AG04449 (cell line): ENCODE results near the gene P3H2.

Source experiments
- CTCF ChIA-PET: fragments of 350-600 bp; formaldehyde crosslinking; extraction: SDS; loops from one replicate; lab custom pipeline; 2021; ENCODE audit warnings: antibody characterized with exemption; lab: Yijun Ruan, JAX
- POLR2A ChIA-PET: fragments of 400-600, 350-600 bp; formaldehyde crosslinking; extraction: SDS; loops from one replicate; lab custom pipeline; 2020; ENCODE audit warnings: antibody characterized with exemption, inconsistent platforms; lab: Yijun Ruan, JAX
- DNase-seq: peaks from one replicate; pipeline ENCODE4 v3.0.0-alpha.2; 2010; ENCODE audit warnings: low read depth, low spot score
- H3K4me3 ChIP-seq: 2 replicates; pipeline ENCODE4 v1.5.1; 2011; ENCODE audit warnings: low read depth, mild to moderate bottlenecking, control low read depth, low read length
- CTCF ChIP-seq: IDR thresholded peaks from one replicate; pipeline ENCODE4 v1.5.1; 2011; ENCODE audit warnings: mild to moderate bottlenecking, moderate library complexity, low read length, control low read depth, inconsistent platforms; ENCODE audit not compliant: insufficient read depth; ENCODE audit errors: missing control alignments

The P3H2 gene

DNA sequence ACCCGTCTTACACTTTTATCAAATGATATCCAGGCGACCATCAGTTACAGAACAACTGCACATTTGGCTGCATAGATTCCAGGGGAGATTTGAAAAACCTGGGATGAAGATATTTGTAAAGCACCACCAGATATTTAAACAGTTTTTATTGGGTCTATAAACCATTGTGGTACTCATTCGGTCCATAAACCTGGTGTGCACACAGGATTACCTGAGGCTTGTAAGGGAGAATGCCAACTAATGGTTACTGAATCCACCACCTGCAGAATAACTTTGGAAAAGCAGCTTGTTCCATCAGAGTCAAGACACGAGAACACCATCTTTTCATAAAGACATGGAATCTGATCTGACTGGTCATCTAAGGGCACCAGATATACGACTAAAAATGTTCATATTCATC lies 80.6 kb downstream of the P3H2 start:
- CTCF ChIA-PET = interaction anchor here (1.2 to 1.4 kb wide), 2 partner anchors 22 to 282 kb away, joined by 3 to 5 read pairs; partner anchors contain the start of gene CLDN1
- no peak for TF ChIP-seq CTCF
- DNase-seq = no peak
- POLR2A ChIA-PET = no interaction called here
- H3K4me3 ChIP-seq = no peak overlapping the region

DNA sequence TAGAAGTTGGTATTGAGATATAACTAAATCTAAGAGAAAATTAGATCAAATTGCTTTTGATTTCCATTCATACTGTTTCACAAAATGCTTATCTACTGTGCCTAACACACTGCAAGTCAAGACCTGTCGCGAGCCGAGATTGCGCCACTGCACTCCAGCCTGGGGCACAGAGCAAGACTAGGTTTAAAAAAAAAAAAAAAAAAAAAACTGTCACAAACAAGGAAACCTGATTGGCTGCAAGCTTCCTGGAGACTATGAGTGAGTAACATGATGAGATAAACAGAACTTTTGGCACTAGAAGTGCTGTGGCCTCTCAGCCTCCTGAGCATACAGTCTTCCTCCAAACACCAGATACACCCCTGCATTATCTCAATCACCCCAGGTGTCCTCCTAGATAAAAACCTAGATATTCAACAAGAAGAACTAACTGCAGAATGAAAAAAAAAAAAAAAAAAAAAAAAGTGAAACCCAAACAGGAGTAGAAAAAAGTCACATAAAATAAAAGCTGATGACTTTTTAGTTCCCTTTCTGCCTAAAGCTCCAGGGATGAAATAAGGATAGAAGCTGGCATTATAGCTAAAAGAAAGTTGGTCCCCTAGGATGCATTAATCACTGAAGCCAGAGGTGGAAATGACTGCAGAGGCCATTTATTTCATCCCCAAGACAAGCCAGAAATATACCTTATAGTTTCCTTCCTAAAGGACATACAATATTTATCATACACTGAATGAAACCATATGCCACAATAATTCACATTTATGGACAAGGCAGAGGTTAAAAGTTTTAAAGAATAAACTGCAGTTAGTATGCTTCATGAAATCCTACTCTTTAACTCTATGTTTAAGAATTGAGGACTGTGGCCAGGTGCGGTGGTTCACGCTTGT lies 82.4 kb downstream of the P3H2 start:
- H3K4me3 ChIP-seq = no peak overlapping the region
- ChIA-PET CTCF (interaction anchor here (0.6 to 0.9 kb wide), 2 partner anchors 13 to 71 kb away, joined by 3 to 4 read pairs; no protein-coding TSS in a partner anchor), POLR2A (interaction anchor here (1.1 kb wide), 1 partner anchor 13 kb away, joined by 4 read pairs; no protein-coding TSS in a partner anchor)
- no peak for DNase-seq
- no peak for TF ChIP-seq CTCF

- CTCF ChIA-PET = interaction anchor here (1.2 to 1.9 kb wide), 2 partner anchors 79 to 84 kb away, joined by 3 to 6 read pairs; partner anchors contain the start of gene P3H2
- POLR2A ChIA-PET = no interaction called here
- no peak for TF ChIP-seq CTCF
- H3K4me3 ChIP-seq = no peak overlapping the region
- DNase-seq = no peak
These were observed 84.1 kb downstream of the P3H2 start for GRCh38 chr3:190036631-190037030.

GRCh38 chr3:190034446-190034845 lies 86.3 kb downstream of the P3H2 start:
- no peak overlapping the region for H3K4me3 ChIP-seq
- CTCF ChIA-PET = interaction anchor here (1.4 kb wide), 1 partner anchor 21 kb away, joined by 5 read pairs; no protein-coding TSS in a partner anchor
- no peak for DNase-seq
- POLR2A ChIA-PET = no interaction called here
- TF ChIP-seq CTCF = no peak

DNA sequence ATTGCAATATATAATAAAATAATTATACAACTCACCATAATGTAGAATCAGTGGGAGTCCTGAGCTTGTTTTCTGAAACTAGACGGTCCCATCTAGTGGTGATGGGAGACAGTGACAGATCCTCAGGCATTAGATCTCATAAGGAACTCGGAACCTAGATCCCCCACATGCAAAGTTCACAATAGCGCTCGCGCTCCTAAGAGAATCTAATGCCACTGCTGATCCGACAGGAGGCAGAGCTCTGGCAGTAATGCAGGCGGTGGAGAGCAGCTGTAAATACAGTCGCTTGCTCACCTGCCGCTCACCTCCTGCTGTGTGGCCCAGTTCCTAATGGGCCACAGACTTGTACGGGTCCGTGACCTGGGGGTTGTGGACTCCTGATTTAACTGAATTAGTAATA lies 87.8 kb downstream of the P3H2 start:
- TF ChIP-seq CTCF = no peak
- ChIA-PET POLR2A (no interaction called here), CTCF (interaction anchor here (1.3 to 1.5 kb wide), 3 partner anchors 16 to 66 kb away, joined by 3 to 5 read pairs (median 4); no protein-coding TSS in a partner anchor)
- DNase-seq = no peak
- no peak overlapping the region for H3K4me3 ChIP-seq
